MM.1S (cell line): ENCODE data around the gene OR9A4.

Experiments
- DNase-seq: peaks from one replicate; pipeline ENCODE4 v3.0.0-alpha.2; 2015
- H2AFZ ChIP-seq: fragments of 300-600 bp; sonication (generic); 2 replicates; pipeline ENCODE4 v1.6.0; 2016; ENCODE audit warnings: antibody characterized with exemption, low read length
- H3F3A ChIP-seq: fragments of 300-600 bp; sonication (generic); 2 replicates; pipeline ENCODE4 v1.6.1; 2016; ENCODE audit warnings: mild to moderate bottlenecking, antibody characterized with exemption, low read length, moderate library complexity, mixed read lengths; ENCODE audit not compliant: insufficient read depth
- H3K27ac ChIP-seq: fragments of 300-600 bp; sonication (generic); 2 replicates; pipeline ENCODE4 v1.5.1; 2016; ENCODE audit warnings: mild to moderate bottlenecking, low read length
- H3K27me3 ChIP-seq: fragments of 300-600 bp; sonication (generic); replicated peaks from 2 replicates; pipeline ENCODE4 v1.6.0; 2016; ENCODE audit warnings: low read length; ENCODE audit not compliant: insufficient read depth
- H3K36me3 ChIP-seq: fragments of 300-600 bp; sonication (generic); replicated peaks from 2 replicates; pipeline ENCODE4 v1.6.1; 2016; ENCODE audit warnings: mild to moderate bottlenecking, low read length, mixed read lengths; ENCODE audit not compliant: insufficient read depth
- H3K4me1 ChIP-seq: fragments of 300-600 bp; sonication (generic); 2 replicates; pipeline ENCODE4 v1.6.1; 2016; ENCODE audit warnings: low read length, mixed read lengths
- H3K4me2 ChIP-seq: fragments of 300-600 bp; sonication (generic); 2 replicates; pipeline ENCODE4 v1.6.0; 2016; ENCODE audit warnings: low read depth, low read length
- H3K4me3 ChIP-seq: fragments of 300-600 bp; sonication (generic); 2 replicates; pipeline ENCODE4 v1.5.1; 2016; ENCODE audit warnings: low read length, mixed read lengths
- H3K79me2 ChIP-seq: fragments of 300-600 bp; sonication (generic); 2 replicates; pipeline ENCODE4 v1.6.1; 2016; ENCODE audit warnings: mixed run types, low read length, mixed read lengths
- H3K9ac ChIP-seq: fragments of 300-600 bp; sonication (generic); 2 replicates; pipeline ENCODE4 v1.6.1; 2016; ENCODE audit warnings: low read length, mixed read lengths
- H3K9me2 ChIP-seq: fragments of 300-600 bp; sonication (generic); replicated peaks from 2 replicates; pipeline ENCODE4 v1.6.1; 2016; ENCODE audit warnings: mild to moderate bottlenecking, low read length, mixed read lengths; ENCODE audit not compliant: insufficient read depth
- H3K9me3 ChIP-seq: fragments of 300-600 bp; sonication (generic); replicated peaks from 2 replicates; pipeline ENCODE4 v1.6.1; 2016; ENCODE audit warnings: mild to moderate bottlenecking, low read length, mixed read lengths; ENCODE audit not compliant: insufficient read depth
- H4K20me1 ChIP-seq: fragments of 300-600 bp; sonication (generic); 2 replicates; pipeline ENCODE4 v1.6.1; 2016; ENCODE audit warnings: mild to moderate bottlenecking, low read length, moderate library complexity, mixed read lengths; ENCODE audit not compliant: insufficient read depth
- EZH2 ChIP-seq: fragments of 300-600 bp; sonication (generic); optimal IDR thresholded peaks from 2 replicates; pipeline ENCODE3; 2017; ENCODE audit warnings: low read depth, mild to moderate bottlenecking, antibody characterized with exemption, low read length, mixed read lengths
- EZH2phosphoT487 ChIP-seq: fragments of 300-600 bp; sonication (generic); IDR thresholded peaks from 2 replicates; pipeline ENCODE4 v1.6.1; 2018; ENCODE audit warnings: antibody characterized with exemption, low read length
- TF ChIP-seq, protein P1 (sequence below): fragments of 300-600 bp; sonication (generic); IDR thresholded peaks from 2 replicates; pipeline ENCODE4 v1.5.1; 2016; ENCODE audit warnings: antibody characterized with exemption, low read length, mixed read lengths

The OR9A4 gene

DNA sequence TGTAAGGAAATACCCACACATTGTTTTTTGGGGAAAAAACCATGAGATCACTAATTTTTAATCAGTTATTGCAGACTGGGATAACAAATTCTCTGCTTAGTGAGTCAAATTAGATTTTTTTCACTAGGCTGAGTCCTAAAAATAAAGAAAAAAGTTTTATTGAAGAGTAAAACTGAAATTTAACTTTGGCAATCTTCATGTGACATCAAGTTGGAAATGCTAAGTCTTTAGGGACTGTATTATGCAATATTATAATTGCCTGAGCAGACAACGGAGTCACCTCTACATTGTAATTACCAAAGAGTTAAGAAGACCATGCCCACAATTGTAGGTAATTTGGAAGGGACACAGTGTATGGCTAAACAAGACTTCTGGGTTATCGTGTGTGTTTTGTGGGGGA is 32.8 kb downstream of the OR9A4 start:
- Histone ChIP-seq H3K9me2 (no peaks in the 10 kb centered on the region), H3K9me3 (no peaks in the 10 kb centered on the region), H3K4me3 (no peak overlapping the region), H3K9ac (no peak overlapping the region), H3K27ac (no peak overlapping the region), H3K79me2 (no peaks in the 10 kb centered on the region), H2AFZ (no peak overlapping the region), H3K4me1 (no peaks in the 10 kb centered on the region), H3K36me3 (no peaks in the 10 kb centered on the region), H3K27me3 (no peaks in the 10 kb centered on the region), H3K4me2 (no peak overlapping the region), H3F3A (no peaks in the 10 kb centered on the region), H4K20me1 (no peaks in the 10 kb centered on the region)
- TF ChIP-seq EZH2, result no peak
- no peak for DNase-seq

DNA sequence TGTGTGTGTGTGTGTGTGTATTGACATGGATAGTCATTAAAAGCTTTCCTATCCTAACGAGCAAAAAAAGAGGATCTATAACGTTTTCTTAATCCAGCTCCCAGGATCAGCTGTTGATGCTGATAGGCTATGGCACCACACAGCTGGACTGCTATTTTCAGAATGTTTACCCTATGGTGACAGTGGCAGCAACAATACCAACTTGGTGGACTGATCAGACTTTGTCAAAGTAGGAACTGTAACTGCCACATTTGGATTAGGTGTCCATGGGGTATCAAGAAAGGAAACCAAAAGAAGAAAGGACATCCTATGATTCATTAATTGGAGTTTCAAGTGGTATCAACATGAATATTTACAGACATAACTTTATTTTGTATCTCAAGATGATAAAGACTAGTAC is 33.3 kb downstream of the OR9A4 start:
- DNase-seq, result no peak

DNA sequence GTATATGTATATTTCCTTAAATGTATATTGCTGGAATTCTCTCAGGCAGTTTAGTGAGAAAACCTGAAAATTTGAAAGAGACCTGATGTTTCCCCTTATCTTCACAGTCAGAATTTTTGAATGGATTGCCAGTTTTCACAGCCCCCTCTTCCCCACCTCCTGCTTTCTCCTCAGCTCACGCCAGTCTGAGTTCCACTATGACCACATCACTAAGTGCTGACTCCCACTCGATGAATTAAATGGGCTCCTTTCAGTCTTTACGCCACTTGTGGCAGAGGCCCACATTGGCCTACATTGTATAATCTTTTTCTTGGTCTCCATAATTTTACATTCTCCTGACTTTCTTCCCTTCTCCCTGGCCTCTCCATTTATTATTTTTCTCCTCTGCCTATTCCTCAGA is 33.7 kb downstream of the OR9A4 start:
- no peaks in the 10 kb centered on the region for H4K20me1 ChIP-seq
- H3K4me3 ChIP-seq, result no peak overlapping the region
- H3K79me2 ChIP-seq, result no peaks in the 10 kb centered on the region
- H3F3A ChIP-seq, result no peaks in the 10 kb centered on the region
- H3K9me2 ChIP-seq, result no peaks in the 10 kb centered on the region
- H3K4me1 ChIP-seq, result no peaks in the 10 kb centered on the region
- no peaks in the 10 kb centered on the region for H3K36me3 ChIP-seq
- TF ChIP-seq EZH2 (no peak), EZH2phosphoT487 (no peak)
- TF ChIP-seq, protein P1, sequence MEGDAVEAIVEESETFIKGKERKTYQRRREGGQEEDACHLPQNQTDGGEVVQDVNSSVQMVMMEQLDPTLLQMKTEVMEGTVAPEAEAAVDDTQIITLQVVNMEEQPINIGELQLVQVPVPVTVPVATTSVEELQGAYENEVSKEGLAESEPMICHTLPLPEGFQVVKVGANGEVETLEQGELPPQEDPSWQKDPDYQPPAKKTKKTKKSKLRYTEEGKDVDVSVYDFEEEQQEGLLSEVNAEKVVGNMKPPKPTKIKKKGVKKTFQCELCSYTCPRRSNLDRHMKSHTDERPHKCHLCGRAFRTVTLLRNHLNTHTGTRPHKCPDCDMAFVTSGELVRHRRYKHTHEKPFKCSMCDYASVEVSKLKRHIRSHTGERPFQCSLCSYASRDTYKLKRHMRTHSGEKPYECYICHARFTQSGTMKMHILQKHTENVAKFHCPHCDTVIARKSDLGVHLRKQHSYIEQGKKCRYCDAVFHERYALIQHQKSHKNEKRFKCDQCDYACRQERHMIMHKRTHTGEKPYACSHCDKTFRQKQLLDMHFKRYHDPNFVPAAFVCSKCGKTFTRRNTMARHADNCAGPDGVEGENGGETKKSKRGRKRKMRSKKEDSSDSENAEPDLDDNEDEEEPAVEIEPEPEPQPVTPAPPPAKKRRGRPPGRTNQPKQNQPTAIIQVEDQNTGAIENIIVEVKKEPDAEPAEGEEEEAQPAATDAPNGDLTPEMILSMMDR, result no peak
- no peak overlapping the region for H3K27ac ChIP-seq
- no peak overlapping the region for H3K4me2 ChIP-seq
- H3K9me3 ChIP-seq, result no peaks in the 10 kb centered on the region
- no peak overlapping the region for H3K9ac ChIP-seq
- no peaks in the 10 kb centered on the region for H3K27me3 ChIP-seq
- no peak for DNase-seq
- no peak overlapping the region for H2AFZ ChIP-seq

More for the DNA sequence above, 33.3 kb downstream of the OR9A4 start:
- H3K4me2 ChIP-seq, result no peak overlapping the region
- no peaks in the 10 kb centered on the region for H4K20me1 ChIP-seq
- no peaks in the 10 kb centered on the region for H3K9me3 ChIP-seq
- no peaks in the 10 kb centered on the region for H3K27me3 ChIP-seq
- no peaks in the 10 kb centered on the region for H3K4me1 ChIP-seq
- no peaks in the 10 kb centered on the region for H3K79me2 ChIP-seq
- no peaks in the 10 kb centered on the region for H3K36me3 ChIP-seq
- no peak overlapping the region for H3K9ac ChIP-seq
- H2AFZ ChIP-seq, result no peak overlapping the region
- H3K4me3 ChIP-seq, result no peak overlapping the region
- no peak for TF ChIP-seq EZH2phosphoT487
- no peak for TF ChIP-seq EZH2
- TF ChIP-seq, protein P1, result no peak
- H3K27ac ChIP-seq, result no peak overlapping the region
- H3F3A ChIP-seq, result no peaks in the 10 kb centered on the region
- H3K9me2 ChIP-seq, result no peaks in the 10 kb centered on the region

DNA sequence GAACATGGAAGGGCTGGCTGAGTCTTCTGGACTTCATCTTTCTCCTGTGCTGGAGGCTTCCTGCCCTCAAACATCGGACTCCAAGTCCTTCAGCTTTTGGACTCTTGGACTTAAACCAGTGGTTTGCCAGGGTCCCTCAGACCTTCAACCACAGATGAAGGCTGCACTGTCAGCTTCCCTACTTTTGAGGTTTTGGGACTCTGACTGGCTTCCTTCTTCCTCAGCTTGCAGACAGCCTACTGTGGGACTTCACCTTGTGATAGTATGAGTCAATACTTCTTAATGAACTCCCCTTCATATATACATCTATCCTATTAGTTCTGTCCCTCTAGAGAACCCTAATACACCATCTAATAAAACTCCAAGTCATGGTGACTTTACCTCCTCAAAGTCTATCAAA is 34.6 kb downstream of the OR9A4 start:
- TF ChIP-seq, protein P1, result no peak
- no peak for TF ChIP-seq EZH2
- no peak for TF ChIP-seq EZH2phosphoT487
- H3K36me3 ChIP-seq, result no peaks in the 10 kb centered on the region
- no peaks in the 10 kb centered on the region for H3K9me3 ChIP-seq
- H3K4me1 ChIP-seq, result no peaks in the 10 kb centered on the region
- no peak overlapping the region for H2AFZ ChIP-seq
- no peaks in the 10 kb centered on the region for H3F3A ChIP-seq
- H3K4me2 ChIP-seq, result no peak overlapping the region
- H4K20me1 ChIP-seq, result no peaks in the 10 kb centered on the region
- no peaks in the 10 kb centered on the region for H3K79me2 ChIP-seq
- H3K9me2 ChIP-seq, result no peaks in the 10 kb centered on the region
- H3K27me3 ChIP-seq, result no peaks in the 10 kb centered on the region
- H3K4me3 ChIP-seq, result no peak overlapping the region
- no peak overlapping the region for H3K9ac ChIP-seq
- no peak overlapping the region for H3K27ac ChIP-seq
- DNase-seq, result no peak
